ENCODE results near the gene SULF2. TPM values are rescaled to one million over a fixed set of nuclear protein-coding genes. Genes with fewer than 3 reads are reported as not detected.

SULF2 gene
- total and polyA plus RNA-seq, 2 of the 13 experiments (the other 11 are each of a cell fraction or from before 2014, with no cell fraction given) = 7.2 to 50.9 TPM

GRCh38 chr20:47711046-47711752 lies 74.1 kb downstream of the SULF2 start (continued):
- TF ChIP-seq MATR3 (CRISPR knock-in tag; IDR thresholded peaks at IDR 0.05) = no peak
- TF ChIP-seq MTF1 (CRISPR knock-in tag; IDR thresholded peaks at IDR 0.05) = no peak
- no peak for TF ChIP-seq NCOA1 (CRISPR knock-in tag; IDR thresholded peaks at IDR 0.05)
- TF ChIP-seq ZNF678 (CRISPR knock-in tag; IDR thresholded peaks at IDR 0.05) = no peak
- no peak; the same call in 1 of the 2 replicates for TF ChIP-seq NKX3-1 (CRISPR knock-in tag; IDR thresholded peaks at IDR 0.05)
- TF ChIP-seq IKZF1 (IDR thresholded peaks at IDR 0.05) = no peak
- TF ChIP-seq CCAR2 (optimal IDR thresholded peaks at IDR 0.05; ENCODE audit: low read depth, low read length) = no peak
- TF ChIP-seq ZNF468 (CRISPR knock-in tag; IDR thresholded peaks at IDR 0.05) = no peak
- TF ChIP-seq ZBTB49 (CRISPR knock-in tag; IDR thresholded peaks at IDR 0.05; ENCODE audit: borderline replicate concordance) = no peak
- no peak for TF ChIP-seq GTF3A (CRISPR knock-in tag; conservative IDR thresholded peaks at IDR 0.05)
- peak; percentile 91 for TF ChIP-seq HOXA3 (CRISPR knock-in tag; IDR thresholded peaks at IDR 0.05)
- TF ChIP-seq ZNF280D (CRISPR knock-in tag; IDR thresholded peaks at IDR 0.05) = no peak
- TF ChIP-seq ZNF501 (CRISPR knock-in tag; IDR thresholded peaks at IDR 0.05) = no peak
- TF ChIP-seq SOX13 (IDR thresholded peaks at IDR 0.05) = 0 out of 2 replicates have a peak, but pooled peaks have one; percentile 40
- peak in 1 of 2 experiments; percentile 88; a peak in 2 of 4 replicates for TF ChIP-seq SOX13 (CRISPR knock-in tag; conservative IDR thresholded peaks at IDR 0.05 in 1 of 2, IDR thresholded peaks at IDR 0.05 in 1 of 2)
- TF ChIP-seq ZHX1 (CRISPR knock-in tag; IDR thresholded peaks at IDR 0.05; ENCODE audit: low read depth) = peak; percentile 93
- no peak for TF ChIP-seq ZFAT (CRISPR knock-in tag; conservative IDR thresholded peaks at IDR 0.05)
- peak; percentile 88 for TF ChIP-seq ZSCAN22 (CRISPR knock-in tag; IDR thresholded peaks at IDR 0.05)
- TF ChIP-seq ARNT (IDR thresholded peaks at IDR 0.05) = no peak
- TF ChIP-seq SOX6 (IDR thresholded peaks at IDR 0.05) = no peak
- peak; percentile 88 for TF ChIP-seq SOX6 (CRISPR knock-in tag; IDR thresholded peaks at IDR 0.05)
- no peak; the same call in 1 of the 2 replicates for TF ChIP-seq NFIB (CRISPR knock-in tag; IDR thresholded peaks at IDR 0.05; ENCODE audit: borderline replicate concordance)
- TF ChIP-seq ZBTB7B (CRISPR knock-in tag; IDR thresholded peaks at IDR 0.05) = peak; percentile 91; the same call in 1 of the 2 replicates

Measured in HepG2 (cell line).